DOHH2 (cell line): ENCODE data around the gene ARID1B.

Experiments used
- H3F3A ChIP-seq: fragments of 200-600 bp; sonication (generic), shearing (Covaris generic); 2 replicates; pipeline ENCODE4 v1.6.0; 2016; ENCODE audit warnings: antibody characterized with exemption, mild to moderate bottlenecking; ENCODE audit not compliant: control insufficient read depth, insufficient read depth
- H3K27ac ChIP-seq: fragments of 200-600 bp; sonication (generic); 2 replicates; pipeline ENCODE4 v1.5.1; 2014; ENCODE audit warnings: low read depth, mild to moderate bottlenecking, low read length, moderate library complexity
- H3K27me3 ChIP-seq: fragments of 200-600 bp; sonication (generic); 2 replicates; pipeline ENCODE4 v1.6.1; 2014; ENCODE audit warnings: mild to moderate bottlenecking, low read length, mixed read lengths; ENCODE audit not compliant: control insufficient read depth
- H3K36me3 ChIP-seq: fragments of 200-600 bp; sonication (generic); 2 replicates; pipeline ENCODE4 v1.6.1; 2014; ENCODE audit warnings: mild to moderate bottlenecking, low read length, moderate library complexity, mixed read lengths; ENCODE audit not compliant: control insufficient read depth
- H3K4me1 ChIP-seq: fragments of 200-600 bp; sonication (generic); 2 replicates; pipeline ENCODE4 v1.6.1; 2014; ENCODE audit warnings: mild to moderate bottlenecking, low read length, mixed read lengths; ENCODE audit not compliant: control insufficient read depth
- H3K4me2 ChIP-seq: fragments of 200-600 bp; sonication (generic); 2 replicates; pipeline ENCODE4 v1.6.0; 2014; ENCODE audit warnings: mild to moderate bottlenecking, low read length, moderate library complexity
- H3K4me3 ChIP-seq: fragments of 200-600 bp; sonication (generic); 2 replicates; pipeline ENCODE4 v1.5.1; 2014; ENCODE audit warnings: mild to moderate bottlenecking, low read length, mixed read lengths
- H3K79me2 ChIP-seq: fragments of 200-600 bp; sonication (generic); 2 replicates; pipeline ENCODE4 v1.6.1; 2014; ENCODE audit warnings: mild to moderate bottlenecking, low read length, mixed read lengths; ENCODE audit not compliant: control insufficient read depth
- H3K9me2 ChIP-seq: fragments of 200-600 bp; sonication (generic); replicated peaks from 2 replicates; pipeline ENCODE4 v1.6.1; 2014; ENCODE audit warnings: mild to moderate bottlenecking, low read length, mixed read lengths; ENCODE audit not compliant: control insufficient read depth
- H3K9me3 ChIP-seq: fragments of 200-600 bp; sonication (generic); 2 replicates; pipeline ENCODE4 v1.6.1; 2014; ENCODE audit warnings: antibody characterized with exemption, low read length, mixed read lengths; ENCODE audit not compliant: control insufficient read depth, insufficient read depth
- H4K20me1 ChIP-seq: fragments of 200-600 bp; sonication (generic); 2 replicates; pipeline ENCODE4 v1.6.0; 2014; ENCODE audit warnings: low read depth, mild to moderate bottlenecking, antibody characterized with exemption, low read length, moderate library complexity; ENCODE audit not compliant: control insufficient read depth, insufficient read depth
- CTCF ChIP-seq: fragments of 200-600 bp; sonication (generic); IDR thresholded peaks from one replicate; pipeline ENCODE4 v1.5.1; 2014; ENCODE audit warnings: antibody characterized with exemption, mild to moderate bottlenecking, low read depth, low read length; ENCODE audit not compliant: poor library complexity, severe bottlenecking
- EZH2phosphoT487 ChIP-seq: fragments of 200-600 bp; sonication (generic); IDR thresholded peaks from 2 replicates; pipeline ENCODE4 v1.6.1; 2017; ENCODE audit warnings: borderline replicate concordance, mild to moderate bottlenecking, antibody characterized with exemption, low read length, moderate library complexity, mixed read lengths

Gene ARID1B

GRCh38 chr6:156842598-156843250 lies 65.5 kb downstream of the ARID1B start:
- H3K36me3 ChIP-seq = peaks cover 35% of the 10 kb centered on the region
- H3K79me2 ChIP-seq = peaks cover 98% of the 10 kb centered on the region
- no peaks in the 10 kb centered on the region for H3K9me2 ChIP-seq
- H3K4me2 ChIP-seq = no peak overlapping the region
- no peak overlapping the region for H3K27ac ChIP-seq
- H3F3A ChIP-seq = peaks cover 8% of the 10 kb centered on the region; the same call in 1 of the 2 replicates
- H4K20me1 ChIP-seq = peaks cover 47% of the 10 kb centered on the region
- no peak for TF ChIP-seq EZH2phosphoT487
- TF ChIP-seq CTCF = no peak
- H3K27me3 ChIP-seq = no peaks in the 10 kb centered on the region
- peaks cover 84% of the 10 kb centered on the region for H3K4me1 ChIP-seq
- H3K4me3 ChIP-seq = no peak overlapping the region
- no peaks in the 10 kb centered on the region for H3K9me3 ChIP-seq

GRCh38 chr6:156844089-156844488 lies 66.9 kb downstream of the ARID1B start:
- H3K27me3 ChIP-seq = no peaks in the 10 kb centered on the region
- no peaks in the 10 kb centered on the region for H3K9me2 ChIP-seq
- H4K20me1 ChIP-seq = peaks cover 59% of the 10 kb centered on the region
- peaks cover 35% of the 10 kb centered on the region for H3K36me3 ChIP-seq
- H3K79me2 ChIP-seq = peaks cover 100% of the 10 kb centered on the region
- H3K4me1 ChIP-seq = peaks cover 89% of the 10 kb centered on the region
- TF ChIP-seq EZH2phosphoT487 (no peak), CTCF (no peak)
- H3K9me3 ChIP-seq = no peaks in the 10 kb centered on the region
- H3K4me3 ChIP-seq = no peak overlapping the region
- peaks cover 13% of the 10 kb centered on the region for H3F3A ChIP-seq
- no peak overlapping the region for H3K27ac ChIP-seq
- H3K4me2 ChIP-seq = no peak overlapping the region

- H4K20me1 ChIP-seq = peaks cover 63% of the 10 kb centered on the region
- no peaks in the 10 kb centered on the region for H3K27me3 ChIP-seq
- H3K27ac ChIP-seq = no peak overlapping the region
- H3K79me2 ChIP-seq = peaks cover 100% of the 10 kb centered on the region
- H3F3A ChIP-seq = peaks cover 27% of the 10 kb centered on the region
- H3K36me3 ChIP-seq = peaks cover 29% of the 10 kb centered on the region
- no peaks in the 10 kb centered on the region for H3K9me2 ChIP-seq
- H3K4me1 ChIP-seq = peaks cover 89% of the 10 kb centered on the region
- no peak for TF ChIP-seq CTCF
- no peak for TF ChIP-seq EZH2phosphoT487
- peak overlapping the region; percentile 39 for H3K4me2 ChIP-seq
- H3K4me3 ChIP-seq = no peak overlapping the region
- no peaks in the 10 kb centered on the region for H3K9me3 ChIP-seq
Measured at GRCh38 chr6:156845454-156846155, 68.4 kb downstream of the ARID1B start.
